HepG2 (cell line): ENCODE results near the gene PPP4C. TPM values are rescaled to one million over a fixed set of nuclear protein-coding genes. Genes with fewer than 3 reads are reported as not detected.

ENCODE experiments used
- ATAC-seq: fragments of 200-7000 bp; cut with Tn5 transposase; 3 replicates; pipeline ENCODE4 v1.9.1; 2020; ENCODE audit warnings: mild to moderate bottlenecking, moderate library complexity
- BruUV-seq: library from RNA; stranded (reverse); fragments of 400-500 nt; replicated peaks from 2 replicates; lab custom pipeline; 2021; lab: Mats Ljungman, UMichigan
- CTCF ChIA-PET: fragments of 300-600 bp; formaldehyde crosslinking; extraction: SDS; loops from one replicate; lab custom pipeline; 2021; ENCODE audit warnings: low total read pairs, inconsistent platforms, low intra/inter-chr PET ratio; lab: Yijun Ruan, JAX
- POLR2A ChIA-PET: fragments of 350-600 bp; sonication (Branson Sonifier 250); formaldehyde crosslinking; loops from one replicate; lab custom pipeline; 2020; ENCODE audit warnings: antibody characterized with exemption, inconsistent platforms; lab: Yijun Ruan, JAX
- DNase-seq: peaks from one replicate; pipeline ENCODE4 v3.0.0-alpha.2; 2015; ENCODE audit warnings: low spot score
- FAIRE-seq: peaks from 3 replicates; lab custom pipeline; 2011; peaks lifted over from hg19 to GRCh38; lab: Jason Lieb, UNC
- H2AFZ ChIP-seq: one replicate; pipeline ENCODE4 v1.6.1; 2011; ENCODE audit warnings: low read length, inconsistent platforms
- H3K27ac ChIP-seq: fragments of 300-600 bp; 3 replicates; pipeline ENCODE4 v1.8.0; 2011; ENCODE audit warnings: mixed run types, mild to moderate bottlenecking, mixed read lengths, low read length, inconsistent platforms; ENCODE audit not compliant: insufficient read depth; ENCODE audit errors: extremely low read length
- H3K27me3 ChIP-seq, 2 experiments: fragments of 200-600 bp in 1 of 2; 2 replicates in 1 of 2; 3 replicates in 1 of 2; pipeline versions ENCODE4 v1.6.0 to v1.8.0; 2011; ENCODE audit warnings: low read length in 2 of 2, mild to moderate bottlenecking in 2 of 2, moderate library complexity in 2 of 2, inconsistent platforms in 1 of 2; ENCODE audit not compliant: insufficient read depth in 2 of 2, control insufficient read depth in 1 of 2
- H3K36me3 ChIP-seq, 2 experiments: fragments of 200-600 bp in 1 of 2; replicated peaks in 1 of 2; 2 replicates in 1 of 2; 3 replicates in 1 of 2; pipeline versions ENCODE4 v1.5.1 to v1.8.0; 2011; ENCODE audit warnings: low read length in 2 of 2, inconsistent platforms in 1 of 2; ENCODE audit not compliant: insufficient read depth in 2 of 2, control insufficient read depth in 1 of 2
- H3K4me1 ChIP-seq: 2 replicates; pipeline ENCODE4 v1.5.1; 2012; ENCODE audit warnings: low read length, inconsistent platforms; ENCODE audit not compliant: insufficient read depth
- H3K4me2 ChIP-seq: 2 replicates; pipeline ENCODE4 v1.6.0; 2011; ENCODE audit warnings: low read depth, low read length, inconsistent platforms
- H3K4me3 ChIP-seq, 3 experiments: fragments of 200-600 bp in 1 of 3; sonication (generic), shearing (Covaris generic) in 1 of 3; replicated peaks in 1 of 3; 2 replicates each; pipeline ENCODE4 v1.5.1; 2011 to 2016; ENCODE audit warnings: low read length in 3 of 3, inconsistent platforms in 2 of 3, low read depth in 2 of 3, mild to moderate bottlenecking in 2 of 3, control low read depth in 1 of 3, mixed read lengths in 1 of 3; ENCODE audit not compliant: insufficient read depth in 1 of 3
- H3K79me2 ChIP-seq: one replicate; pipeline ENCODE4 v1.6.1; 2011; ENCODE audit warnings: low read length, inconsistent platforms; ENCODE audit not compliant: insufficient read depth
- H3K9ac ChIP-seq: 2 replicates; pipeline ENCODE4 v1.6.0; 2011; ENCODE audit warnings: mild to moderate bottlenecking, low read depth, low read length, inconsistent platforms; ENCODE audit not compliant: insufficient read depth
- H3K9me3 ChIP-seq: 2 replicates; pipeline ENCODE4 v1.5.1; 2012; ENCODE audit warnings: mild to moderate bottlenecking, low read length
- H4K20me1 ChIP-seq: 2 replicates; pipeline ENCODE4 v1.6.0; 2011; ENCODE audit warnings: inconsistent platforms, mild to moderate bottlenecking, low read length, moderate library complexity; ENCODE audit not compliant: insufficient read depth
- ATAD3A ChIP-seq: sonication (generic); formaldehyde crosslinking; IDR thresholded peaks from 2 replicates; pipeline ENCODE4 v1.4.0; 2020; ENCODE audit warnings: missing genetic modification reagents
- KAT7 ChIP-seq: IDR thresholded peaks from 2 replicates; pipeline ENCODE4 v1.6.1; 2018; ENCODE audit warnings: borderline replicate concordance, missing compliant biosample characterization
- PAX8 ChIP-seq: sonication (generic); formaldehyde crosslinking; IDR thresholded peaks from 2 replicates; pipeline ENCODE4 v1.8.0; 2022; ENCODE audit warnings: mild to moderate bottlenecking, missing genetic modification reagents, borderline replicate concordance
- TEAD2 ChIP-seq: sonication (generic); formaldehyde crosslinking; IDR thresholded peaks from 2 replicates; pipeline ENCODE4 v1.9.0; 2021; ENCODE audit warnings: missing genetic modification reagents
- U2AF2 ChIP-seq: fragments of 200-400 bp; formaldehyde crosslinking; IDR thresholded peaks from 2 replicates; pipeline ENCODE4 v1.6.1; 2017; ENCODE audit warnings: low read depth, mild to moderate bottlenecking, low read length
- ZNF24 ChIP-seq: fragments of 450-650 bp; IDR thresholded peaks from 2 replicates; pipeline ENCODE4 v1.6.1; 2017; ENCODE audit warnings: antibody characterized with exemption, mild to moderate bottlenecking
- ZNF616 ChIP-seq: sonication (generic); formaldehyde crosslinking; IDR thresholded peaks from 2 replicates; pipeline ENCODE4 v1.5.0; 2020; ENCODE audit warnings: low read depth, mild to moderate bottlenecking, missing genetic modification reagents
- ZNF839 ChIP-seq: sonication (generic); formaldehyde crosslinking; IDR thresholded peaks from 2 replicates; pipeline ENCODE4 v1.4.0; 2020; ENCODE audit warnings: missing genetic modification reagents, mild to moderate bottlenecking, borderline replicate concordance
- WGBS: methylation state at CpG from one replicate; pipeline ENCODE4 v1.1.6; 2017; ENCODE audit warnings: low lambda C conversion rate; 5-methylcytosine and 5-hydroxymethylcytosine counted together
- in situ Hi-C: cut with HindIII; loops from 2 replicates; pipeline ENCODE4 v1.10.0; 2017; ENCODE audit warnings: low pct_unique_long_range_greater_than_20kb; ENCODE audit not compliant: extremely low pct_ligation_motif_present
- intact Hi-C: fragments of 100-400 bp; cut with micrococcal nuclease; formaldehyde crosslinking; loops from one replicate; pipeline ENCODE4 v1.10.0; 2022; ENCODE audit not compliant: unreplicated experiment
- polyA plus RNA-seq, 8 experiments: library from polyadenylated mRNA; depleted of rRNA in 3 of 8; stranded (reverse) in 7 of 8; unstranded in 1 of 8; fragments of >200 nt; fragmentation: Illumina TruSeq in 4 of 8; extraction: Trizol in 4 of 8; gene quantifications; 2 replicates each; pipeline versions ENCODE4 v1.2.1 to v1.2.3, GENCODE V29; 2011 to 2016; ENCODE audit warnings: low read depth in 4 of 8, missing spikeins in 1 of 8, mixed read lengths in 1 of 8; ENCODE audit not compliant: insufficient read depth in 1 of 8
- total RNA-seq, 5 experiments: library from RNA; depleted of rRNA; stranded (reverse); fragments of >200 nt; fragmentation: Illumina TruSeq; extraction: Trizol; gene quantifications; 2 replicates each; pipeline ENCODE4 v1.2.3, GENCODE V29; 2016; ENCODE audit warnings: low read depth in 1 of 5
- TF ChIP-seq, protein P1 (sequence below): sonication (generic); formaldehyde crosslinking; IDR thresholded peaks from 2 replicates; pipeline ENCODE4 v1.9.0; 2021; ENCODE audit warnings: missing genetic modification reagents, borderline replicate concordance
- TF ChIP-seq, protein P2 (sequence below): sonication (generic); formaldehyde crosslinking; IDR thresholded peaks from 2 replicates; pipeline ENCODE4 v1.9.0; 2021; ENCODE audit warnings: missing genetic modification reagents, mild to moderate bottlenecking, borderline replicate concordance
- TF ChIP-seq, protein P3 (sequence below): sonication (generic); formaldehyde crosslinking; IDR thresholded peaks from 2 replicates; pipeline ENCODE4 v1.5.0; 2020; ENCODE audit warnings: mild to moderate bottlenecking, missing genetic modification reagents

PPP4C gene
- total and polyA plus RNA-seq, 2 of the 13 experiments (the other 11 are each of a cell fraction or from before 2014, with no cell fraction given) = 176 to 220 TPM

DNA sequence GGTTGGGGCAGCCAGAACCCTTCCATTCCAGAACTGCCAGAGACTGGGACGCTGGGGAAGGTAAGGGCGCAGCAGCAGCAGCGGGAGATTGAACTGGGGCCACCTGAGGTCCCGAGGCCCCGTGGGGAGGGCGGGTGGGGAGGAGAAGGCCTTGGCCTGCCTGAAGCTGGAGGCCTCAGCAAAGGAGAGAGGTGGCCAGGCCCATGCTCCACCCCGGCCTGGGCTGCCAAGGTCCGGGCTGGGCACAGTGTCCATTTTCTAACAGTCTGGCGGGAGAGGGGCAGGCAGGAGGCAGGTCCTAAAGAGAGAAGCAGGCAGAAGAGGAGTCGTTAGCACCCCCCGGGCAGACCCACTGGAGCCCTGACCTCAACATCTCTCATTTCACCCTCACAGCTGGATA, 38.6 kb downstream of the PPP4C start:
- H3K36me3 ChIP-seq = peaks cover 9 to 19% of the 10 kb centered on the region in 2 experiments; a peak in 4 of 5 replicates
- peaks cover 30% of the 10 kb centered on the region for H3K4me1 ChIP-seq
- no peak for DNase-seq
- POLR2A ChIA-PET = interaction anchor here (1.1 to 3.4 kb wide), 2 partner anchors 10 to 69 kb away, joined by 4 to 28 read pairs; partner anchors contain the start of genes CORO1A and MAPK3
- no peaks in the 10 kb centered on the region for H4K20me1 ChIP-seq
- no peaks in the 10 kb centered on the region for H3K79me2 ChIP-seq
- no peak for FAIRE-seq
- no peak overlapping the region for H3K4me2 ChIP-seq
- no peaks in the 10 kb centered on the region for H3K27me3 ChIP-seq
- TF ChIP-seq ZNF839 (CRISPR knock-in tag) = no peak
- TF ChIP-seq U2AF2 = no peak
- TF ChIP-seq, protein P1, sequence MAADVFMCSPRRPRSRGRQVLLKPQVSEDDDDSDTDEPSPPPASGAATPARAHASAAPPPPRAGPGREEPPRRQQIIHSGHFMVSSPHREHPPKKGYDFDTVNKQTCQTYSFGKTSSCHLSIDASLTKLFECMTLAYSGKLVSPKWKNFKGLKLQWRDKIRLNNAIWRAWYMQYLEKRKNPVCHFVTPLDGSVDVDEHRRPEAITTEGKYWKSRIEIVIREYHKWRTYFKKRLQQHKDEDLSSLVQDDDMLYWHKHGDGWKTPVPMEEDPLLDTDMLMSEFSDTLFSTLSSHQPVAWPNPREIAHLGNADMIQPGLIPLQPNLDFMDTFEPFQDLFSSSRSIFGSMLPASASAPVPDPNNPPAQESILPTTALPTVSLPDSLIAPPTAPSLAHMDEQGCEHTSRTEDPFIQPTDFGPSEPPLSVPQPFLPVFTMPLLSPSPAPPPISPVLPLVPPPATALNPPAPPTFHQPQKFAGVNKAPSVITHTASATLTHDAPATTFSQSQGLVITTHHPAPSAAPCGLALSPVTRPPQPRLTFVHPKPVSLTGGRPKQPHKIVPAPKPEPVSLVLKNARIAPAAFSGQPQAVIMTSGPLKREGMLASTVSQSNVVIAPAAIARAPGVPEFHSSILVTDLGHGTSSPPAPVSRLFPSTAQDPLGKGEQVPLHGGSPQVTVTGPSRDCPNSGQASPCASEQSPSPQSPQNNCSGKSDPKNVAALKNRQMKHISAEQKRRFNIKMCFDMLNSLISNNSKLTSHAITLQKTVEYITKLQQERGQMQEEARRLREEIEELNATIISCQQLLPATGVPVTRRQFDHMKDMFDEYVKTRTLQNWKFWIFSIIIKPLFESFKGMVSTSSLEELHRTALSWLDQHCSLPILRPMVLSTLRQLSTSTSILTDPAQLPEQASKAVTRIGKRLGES (CRISPR knock-in tag) = no peak
- TF ChIP-seq ATAD3A (CRISPR knock-in tag) = no peak
- no peak for TF ChIP-seq ZNF24
- TF ChIP-seq, protein P2, sequence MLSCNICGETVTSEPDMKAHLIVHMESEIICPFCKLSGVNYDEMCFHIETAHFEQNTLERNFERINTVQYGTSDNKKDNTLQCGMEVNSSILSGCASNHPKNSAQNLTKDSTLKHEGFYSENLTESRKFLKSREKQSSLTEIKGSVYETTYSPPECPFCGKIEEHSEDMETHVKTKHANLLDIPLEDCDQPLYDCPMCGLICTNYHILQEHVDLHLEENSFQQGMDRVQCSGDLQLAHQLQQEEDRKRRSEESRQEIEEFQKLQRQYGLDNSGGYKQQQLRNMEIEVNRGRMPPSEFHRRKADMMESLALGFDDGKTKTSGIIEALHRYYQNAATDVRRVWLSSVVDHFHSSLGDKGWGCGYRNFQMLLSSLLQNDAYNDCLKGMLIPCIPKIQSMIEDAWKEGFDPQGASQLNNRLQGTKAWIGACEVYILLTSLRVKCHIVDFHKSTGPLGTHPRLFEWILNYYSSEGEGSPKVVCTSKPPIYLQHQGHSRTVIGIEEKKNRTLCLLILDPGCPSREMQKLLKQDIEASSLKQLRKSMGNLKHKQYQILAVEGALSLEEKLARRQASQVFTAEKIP = no peak
- TF ChIP-seq, protein P3, sequence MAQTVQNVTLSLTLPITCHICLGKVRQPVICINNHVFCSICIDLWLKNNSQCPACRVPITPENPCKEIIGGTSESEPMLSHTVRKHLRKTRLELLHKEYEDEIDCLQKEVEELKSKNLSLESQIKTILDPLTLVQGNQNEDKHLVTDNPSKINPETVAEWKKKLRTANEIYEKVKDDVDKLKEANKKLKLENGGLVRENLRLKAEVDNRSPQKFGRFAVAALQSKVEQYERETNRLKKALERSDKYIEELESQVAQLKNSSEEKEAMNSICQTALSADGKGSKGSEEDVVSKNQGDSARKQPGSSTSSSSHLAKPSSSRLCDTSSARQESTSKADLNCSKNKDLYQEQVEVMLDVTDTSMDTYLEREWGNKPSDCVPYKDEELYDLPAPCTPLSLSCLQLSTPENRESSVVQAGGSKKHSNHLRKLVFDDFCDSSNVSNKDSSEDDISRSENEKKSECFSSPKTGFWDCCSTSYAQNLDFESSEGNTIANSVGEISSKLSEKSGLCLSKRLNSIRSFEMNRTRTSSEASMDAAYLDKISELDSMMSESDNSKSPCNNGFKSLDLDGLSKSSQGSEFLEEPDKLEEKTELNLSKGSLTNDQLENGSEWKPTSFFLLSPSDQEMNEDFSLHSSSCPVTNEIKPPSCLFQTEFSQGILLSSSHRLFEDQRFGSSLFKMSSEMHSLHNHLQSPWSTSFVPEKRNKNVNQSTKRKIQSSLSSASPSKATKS (CRISPR knock-in tag) = no peak
- no peak for TF ChIP-seq KAT7 (CRISPR knock-in tag)
- TF ChIP-seq ZNF616 (CRISPR knock-in tag) = no peak
- TF ChIP-seq PAX8 (CRISPR knock-in tag) = no peak
- no peak for TF ChIP-seq TEAD2 (CRISPR knock-in tag)
- H3K9ac ChIP-seq = no peak overlapping the region
- in situ Hi-C loops = no loop called here
- CTCF ChIA-PET = no interaction called here
- H3K4me3 ChIP-seq = no peak overlapping the region
- ATAC-seq = no peak
- H2AFZ ChIP-seq = no peak overlapping the region
- WGBS = 93% methylated on average over 8 of the region's 11 CpGs
- H3K9me3 ChIP-seq = no peaks in the 10 kb centered on the region
- intact Hi-C loops = no loop called here
- H3K27ac ChIP-seq = no peak overlapping the region
- BruUV-seq = no TSS peak
